GM19238 (cell line): Measurements from ENCODE around the gene SEPTIN2.
"Not testable (repeated sequence)": the region's sequence is repeated elsewhere in the genome, so short reads cannot be mapped to it uniquely, and the experiment has no call there.

Experiments
- DNase-seq: peaks from one replicate; pipeline ENCODE4 v3.0.0; 2011; ENCODE audit warnings: low spot score; ENCODE audit not compliant: insufficient read length

The SEPTIN2 gene

GRCh38 chr2:241286348-241287090 is 29.2 kb upstream of the SEPTIN2 start:
- no peak for DNase-seq

DNA sequence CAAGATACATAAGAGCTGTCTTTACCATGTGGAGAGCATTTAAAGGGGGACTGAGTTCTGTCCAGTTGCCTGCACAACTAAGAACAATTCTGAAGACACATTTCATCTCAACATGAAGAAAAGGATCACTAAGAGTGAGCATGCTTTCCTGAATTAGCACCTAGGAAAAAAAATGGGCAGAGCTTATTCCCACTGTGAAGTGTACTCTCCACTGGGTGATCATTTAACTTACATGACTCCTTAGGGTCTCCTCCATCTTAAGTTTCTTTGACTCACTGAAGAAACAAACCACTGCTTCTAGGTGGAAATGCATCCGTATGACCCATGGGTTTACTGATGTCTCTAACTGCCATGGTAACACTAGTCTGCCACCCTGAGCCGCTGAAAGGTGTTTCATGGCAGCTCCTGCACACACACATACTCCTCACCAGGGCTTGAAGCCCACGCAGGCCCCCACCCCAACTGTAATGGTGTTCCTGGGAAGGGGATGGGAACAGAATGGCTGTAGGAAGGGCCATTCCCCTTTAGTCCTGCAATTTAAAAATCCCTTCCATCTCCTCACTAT is 27.3 kb upstream of the SEPTIN2 start:
- DNase-seq, result no peak

DNA sequence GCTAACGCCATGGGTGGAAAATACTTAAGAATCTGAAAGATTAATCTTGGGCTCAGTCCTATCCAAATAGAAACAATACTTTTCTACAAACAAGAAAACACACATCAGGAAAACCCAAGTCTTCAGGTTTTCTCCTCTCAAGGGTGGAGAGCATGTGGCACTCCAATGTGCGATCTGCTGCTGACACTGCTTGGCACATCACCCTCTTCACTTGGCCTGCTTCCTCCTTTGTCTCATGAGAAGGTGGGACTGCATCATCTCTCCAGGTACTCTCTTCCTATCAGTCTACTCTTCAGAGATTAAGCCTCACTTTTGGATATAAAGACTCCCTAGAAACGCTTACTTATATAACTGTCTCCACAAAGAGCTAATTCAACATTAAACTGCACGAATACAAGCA is 26.7 kb upstream of the SEPTIN2 start:
- DNase-seq, result no peak

DNA sequence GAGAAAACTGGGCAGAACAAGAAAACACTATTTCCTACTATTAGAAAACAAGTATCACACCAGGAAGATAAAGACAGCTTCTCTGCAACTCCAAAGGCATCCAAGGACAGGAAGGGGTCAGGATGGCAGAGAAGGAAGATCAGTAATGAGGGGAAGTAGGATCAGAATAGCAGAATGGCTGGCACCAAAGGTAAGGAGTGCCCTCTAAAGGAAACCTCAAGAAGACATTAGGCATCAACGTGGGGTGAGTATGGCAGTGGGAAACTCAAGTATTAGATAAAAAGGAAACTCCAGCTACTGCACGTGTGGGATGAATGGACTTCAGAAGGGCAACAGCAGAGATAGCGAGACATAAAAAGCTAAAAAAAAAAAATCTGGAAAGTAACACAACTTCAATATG is 26.1 kb upstream of the SEPTIN2 start:
- no peak for DNase-seq

DNA sequence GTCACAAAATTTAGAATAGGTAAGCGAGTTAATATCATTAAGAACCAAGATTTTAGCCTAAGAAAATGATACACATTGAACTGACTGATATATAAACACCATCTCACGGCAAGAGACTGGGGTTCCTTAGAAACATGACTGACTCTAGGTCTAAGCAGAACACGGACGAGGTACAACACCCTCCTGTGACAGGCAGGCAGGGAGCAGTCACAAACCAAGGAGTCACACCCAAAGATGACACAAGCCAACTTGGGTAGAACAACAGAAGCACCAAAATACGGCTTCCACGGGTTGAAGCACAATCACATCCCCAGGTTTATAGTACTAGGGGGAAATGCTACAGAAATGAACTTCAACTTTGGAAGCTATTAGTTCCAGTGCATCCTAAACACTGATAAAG is 24.6 kb upstream of the SEPTIN2 start:
- no peak for DNase-seq

- no peak for DNase-seq
Measured at GRCh38 chr2:241291977-241292376, 23.7 kb upstream of the SEPTIN2 start.

GRCh38 chr2:241293378-241293797 is 22.3 kb upstream of the SEPTIN2 start:
- DNase-seq, result not testable (repeated sequence)

GRCh38 chr2:241295326-241296095 is 20.2 kb upstream of the SEPTIN2 start:
- no peak for DNase-seq

DNA sequence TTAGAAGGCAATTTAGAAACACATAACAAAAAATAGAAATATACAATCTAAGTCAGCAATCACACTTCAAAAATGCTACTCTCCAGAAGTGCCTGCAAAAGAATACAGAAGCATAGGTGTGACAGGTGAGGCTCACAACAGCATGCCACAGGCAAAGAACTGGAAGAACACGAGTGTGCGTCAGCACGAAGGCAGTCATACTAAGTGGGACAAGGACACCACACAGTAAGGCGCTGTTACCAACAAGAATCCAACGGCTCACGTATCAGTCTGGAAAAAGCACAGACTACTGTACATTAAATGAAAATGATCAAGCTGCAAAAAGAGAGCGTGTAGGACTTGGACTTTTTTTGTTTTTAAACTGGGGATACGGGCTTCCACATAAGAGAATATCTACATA is 19.0 kb upstream of the SEPTIN2 start:
- DNase-seq, result no peak

DNA sequence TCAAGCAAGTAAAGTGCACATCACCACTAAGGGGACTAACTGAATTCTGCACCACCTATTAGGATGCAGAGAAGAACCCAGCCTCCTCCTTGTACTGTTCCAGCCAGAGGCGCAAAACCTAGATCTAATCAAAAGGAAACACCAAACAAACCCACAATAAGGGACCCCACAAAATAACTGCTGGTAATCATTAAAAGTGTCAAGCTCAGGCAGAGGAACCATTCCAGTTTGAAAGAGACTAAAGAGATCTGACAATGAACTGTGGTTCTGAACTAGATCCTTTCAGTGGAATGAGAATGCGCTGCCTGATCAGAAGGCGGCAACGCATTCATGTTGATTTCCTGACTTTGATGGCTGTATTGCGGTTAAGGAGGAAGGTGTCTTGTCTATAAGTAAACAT is 17.1 kb upstream of the SEPTIN2 start:
- no peak for DNase-seq

DNA sequence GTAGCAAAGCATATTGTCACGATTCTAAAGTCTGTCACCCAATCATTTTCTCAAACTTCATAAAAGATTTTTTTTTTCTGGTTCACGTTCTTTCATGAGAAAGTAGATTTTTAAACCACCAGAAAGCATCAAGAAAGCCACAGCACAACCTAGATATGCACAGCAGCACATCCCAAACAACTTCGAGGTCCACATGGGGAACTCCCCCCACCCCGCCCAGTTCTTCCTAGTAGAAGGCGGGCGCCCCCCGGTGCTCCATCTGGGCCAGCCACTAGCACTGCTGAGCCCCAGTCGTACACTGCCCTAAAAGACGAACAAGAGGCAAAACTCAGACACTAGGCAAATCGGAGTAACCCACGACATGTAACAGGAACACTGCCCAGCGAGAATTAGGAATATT is 15.7 kb upstream of the SEPTIN2 start:
- no peak for DNase-seq

GRCh38 chr2:241302083-241302482 is 13.6 kb upstream of the SEPTIN2 start:
- DNase-seq, result no peak

DNA sequence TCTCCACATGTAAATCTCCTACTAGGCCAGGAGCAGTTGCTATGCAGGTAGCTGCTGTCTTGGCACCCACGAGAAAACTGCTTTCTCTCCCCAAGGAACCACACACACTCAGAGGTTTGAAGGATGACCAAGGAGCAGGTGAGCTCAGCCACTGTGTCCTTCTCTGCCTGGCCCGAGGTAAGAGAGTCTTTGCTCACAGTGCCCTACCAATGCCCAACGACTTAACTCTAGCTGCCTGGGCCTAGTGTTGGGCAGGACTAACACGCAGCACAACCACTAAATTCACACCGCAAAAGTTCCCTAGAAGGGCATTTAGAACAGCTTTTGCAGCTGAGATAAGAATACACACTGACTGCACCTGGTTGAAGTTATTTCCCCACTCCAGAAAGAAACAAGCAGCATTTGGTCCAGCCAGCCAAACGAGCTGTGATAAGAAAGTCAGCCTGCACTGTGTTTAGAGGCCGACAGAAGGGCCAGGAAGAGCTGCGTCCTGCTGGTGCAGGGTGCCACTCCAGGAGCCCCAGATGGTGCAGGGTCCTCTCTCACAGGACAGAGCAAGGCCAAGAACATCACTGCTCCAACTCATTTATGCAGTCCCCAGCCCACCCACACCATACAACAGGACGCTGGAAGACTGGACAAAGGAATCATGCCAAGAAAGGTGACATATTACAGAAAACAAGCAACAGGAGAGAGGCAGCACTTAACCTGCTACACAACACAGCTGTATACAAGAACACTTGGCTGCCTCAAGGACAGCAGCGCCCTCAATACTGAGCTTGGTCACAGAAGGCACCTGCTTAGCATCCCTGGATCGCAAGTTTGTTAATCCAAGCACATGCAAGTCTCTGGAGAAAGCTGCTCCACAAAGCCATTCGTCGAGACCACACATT is 12.7 kb upstream of the SEPTIN2 start:
- DNase-seq, result no peak

DNA sequence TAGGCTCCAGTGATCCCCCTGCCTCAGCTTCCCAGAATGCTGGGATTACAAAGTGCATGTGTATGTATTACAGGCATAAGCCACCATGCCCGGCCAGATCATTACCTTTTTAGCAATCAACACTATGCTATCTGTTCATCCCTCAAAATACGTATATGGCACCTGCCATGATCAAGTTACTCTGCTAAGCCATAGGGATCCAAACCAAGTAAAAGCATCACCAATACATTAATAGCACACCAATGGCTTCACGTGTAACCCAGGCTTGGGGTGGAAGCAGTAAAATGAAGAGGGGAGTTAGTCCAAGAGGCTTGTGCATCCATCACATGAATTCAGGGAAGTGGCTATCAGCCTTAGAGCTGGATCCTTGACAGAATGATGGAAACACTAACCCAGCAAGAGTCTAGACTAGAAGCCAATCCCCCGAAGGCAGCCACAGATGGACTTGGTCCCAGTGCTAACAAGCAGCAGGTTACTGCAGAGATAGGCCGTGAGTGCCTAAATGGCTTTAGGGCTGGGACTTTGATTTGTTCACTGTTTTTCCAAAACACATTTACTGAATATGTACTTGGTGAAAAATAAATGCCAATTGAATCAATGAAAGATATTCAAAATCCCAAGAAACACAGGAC is 11.6 kb upstream of the SEPTIN2 start:
- no peak for DNase-seq

GRCh38 chr2:241307055-241307454 is 8.7 kb upstream of the SEPTIN2 start:
- DNase-seq, result no peak

DNA sequence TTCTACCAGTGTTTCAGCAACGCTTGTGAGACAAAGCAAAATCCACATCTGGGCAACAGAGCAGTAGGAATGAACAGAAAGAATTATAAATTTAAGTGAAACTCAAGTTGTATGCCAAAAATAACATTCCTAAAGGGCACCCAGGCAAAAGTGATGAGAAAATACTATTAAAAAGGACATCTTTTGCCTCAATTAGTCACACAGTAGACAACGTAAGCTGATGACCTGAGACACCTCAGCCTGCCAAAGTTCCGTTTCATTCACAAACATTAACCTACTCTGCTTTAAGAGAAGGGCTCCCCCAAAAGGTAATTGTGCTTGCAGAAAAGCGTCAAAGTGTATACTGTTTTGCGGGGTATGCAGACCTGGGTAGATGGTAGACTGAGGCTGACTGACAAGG is 7.5 kb upstream of the SEPTIN2 start:
- DNase-seq, result no peak

- DNase-seq, result no peak
Measured at GRCh38 chr2:241308832-241309500, 6.8 kb upstream of the SEPTIN2 start.

GRCh38 chr2:241309684-241310117 is 6.0 kb upstream of the SEPTIN2 start:
- peak; percentile 35 for DNase-seq

- no peak for DNase-seq
Measured at GRCh38 chr2:241310917-241311566, 4.7 kb upstream of the SEPTIN2 start.

DNA sequence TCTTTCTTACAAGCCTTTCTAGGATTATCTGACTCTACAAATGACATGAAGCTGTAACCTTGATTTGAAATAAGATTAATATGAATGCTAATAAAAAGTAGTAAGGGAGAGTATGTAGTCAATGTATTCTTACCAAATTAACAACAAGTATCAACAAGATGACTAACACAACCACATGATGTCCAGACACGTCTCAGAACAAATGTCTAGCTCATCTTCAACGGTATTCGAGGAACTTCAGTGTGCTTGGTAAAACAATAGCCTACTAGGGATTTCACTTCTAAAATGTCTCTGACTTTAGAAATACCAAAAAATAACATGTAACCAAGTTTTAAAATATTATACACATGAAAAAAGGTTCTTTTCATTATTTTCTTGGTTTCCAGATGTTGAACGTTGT is 3.6 kb upstream of the SEPTIN2 start:
- DNase-seq, result no peak
